ENCODE data around the gene EGR1.
A peak's percentile ranks its signal among the peaks of the same experiment; 100 is the strongest.
"Not testable (repeated sequence)": the region's sequence is repeated elsewhere in the genome, so short reads cannot be mapped to it uniquely, and the experiment has no call there.

The EGR1 gene

GRCh38 chr5:138502121-138502520 is 36.8 kb downstream of the EGR1 start:
- TF ChIP-seq CTCF (IDR thresholded peaks at IDR 0.05; ENCODE audit: insufficient read depth, low read depth, low read length, missing control alignments) = no peak
- DNase-seq (ENCODE audit: low read depth) = peak; percentile 78
- H3K4me3 ChIP-seq (ENCODE audit: low read length) = no peak overlapping the region

- TF ChIP-seq CTCF (IDR thresholded peaks at IDR 0.05; ENCODE audit: insufficient read depth, low read depth, low read length, missing control alignments) = no peak
- no peak overlapping the region for H3K4me3 ChIP-seq (ENCODE audit: low read length)
- no peak for DNase-seq (ENCODE audit: low read depth)
These were observed 37.2 kb downstream of the EGR1 start for GRCh38 chr5:138502521-138502920.

- DNase-seq (ENCODE audit: low read depth) = peak; percentile 75
- H3K4me3 ChIP-seq (ENCODE audit: low read length) = no peak overlapping the region
- peak; percentile 87 for TF ChIP-seq CTCF (IDR thresholded peaks at IDR 0.05; ENCODE audit: insufficient read depth, low read depth, low read length, missing control alignments)
These were observed 38.4 kb downstream of the EGR1 start for GRCh38 chr5:138503487-138504270.

GRCh38 chr5:138504799-138505198 is 39.5 kb downstream of the EGR1 start:
- DNase-seq (ENCODE audit: low read depth) = peak; percentile 99
- TF ChIP-seq CTCF (IDR thresholded peaks at IDR 0.05; ENCODE audit: insufficient read depth, low read depth, low read length, missing control alignments) = no peak
- no peak overlapping the region for H3K4me3 ChIP-seq (ENCODE audit: low read length)

GRCh38 chr5:138506370-138507306 is 41.4 kb downstream of the EGR1 start:
- H3K4me3 ChIP-seq (ENCODE audit: low read length) = no peak overlapping the region
- DNase-seq (ENCODE audit: low read depth) = no peak
- TF ChIP-seq CTCF (IDR thresholded peaks at IDR 0.05; ENCODE audit: insufficient read depth, low read depth, low read length, missing control alignments) = no peak

- not testable (repeated sequence) for H3K4me3 ChIP-seq (ENCODE audit: low read length)
- peak; percentile 81 for DNase-seq (ENCODE audit: low read depth)
These were observed 42.2 kb downstream of the EGR1 start for GRCh38 chr5:138507485-138507884.

- TF ChIP-seq CTCF (IDR thresholded peaks at IDR 0.05; ENCODE audit: insufficient read depth, low read depth, low read length, missing control alignments) = no peak
- no peak overlapping the region for H3K4me3 ChIP-seq (ENCODE audit: low read length)
- no peak for DNase-seq (ENCODE audit: low read depth)
These were observed 43.7 kb downstream of the EGR1 start for GRCh38 chr5:138508958-138509357.
